ENCODE results near the gene EPAS1.

GRCh38 chr2:46274586-46274985, 22.6 kb upstream of the EPAS1 start:
- no peak for TF ChIP-seq CTCF (IDR thresholded peaks at IDR 0.05)
- TF ChIP-seq POLR2A (IDR thresholded peaks at IDR 0.05): no peak

All from uterus (tissue), 2 donors.